ENCODE results near the gene ASXL3.

ASXL3 gene

DNA sequence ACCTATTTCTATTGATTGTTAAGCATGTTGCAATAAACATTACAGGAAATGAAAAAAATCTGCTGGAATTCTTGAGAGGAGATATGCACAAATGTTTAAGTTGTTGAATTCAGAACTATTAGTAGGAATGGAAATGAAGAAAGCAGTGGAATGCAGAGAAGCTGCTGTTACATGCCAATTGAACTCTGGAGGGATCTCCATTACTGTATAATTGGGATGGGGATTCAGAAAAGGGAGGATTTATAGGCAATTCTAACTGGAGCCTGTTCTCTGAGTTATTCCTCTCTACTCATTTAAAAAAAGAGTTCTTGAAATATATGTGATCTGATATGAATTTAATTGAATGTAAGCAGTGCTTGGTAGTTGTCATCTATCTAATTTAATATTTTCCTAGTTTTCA, 2.6 kb upstream of the ASXL3 start:
- Mint-ChIP-seq H3K27me3 (peaks cover 10% of the 10 kb centered on the region), H3K9me3 (no peaks in the 10 kb centered on the region), H3K27ac (no peak overlapping the region), H3K4me1 (peaks cover 4% of the 10 kb centered on the region), H3K4me3 (no peak overlapping the region), H3K36me3 (peaks cover 3% of the 10 kb centered on the region)
- no peak for DNase-seq (ENCODE audit: low spot score in 2 of 2)
- no peak for ATAC-seq (ENCODE audit: low read depth)

GRCh38 chr18:33576999-33577646, 896 bp upstream of the ASXL3 start:
- Mint-ChIP-seq H3K27me3 (peaks cover 10% of the 10 kb centered on the region), H3K4me1 (peaks cover 4% of the 10 kb centered on the region), H3K4me3 (peak overlapping the region; percentile 80), H3K9me3 (no peaks in the 10 kb centered on the region), H3K27ac (no peak overlapping the region), H3K36me3 (peaks cover 3% of the 10 kb centered on the region)
- ATAC-seq (ENCODE audit: low read depth) (no peak), DNase-seq (ENCODE audit: low spot score in 2 of 2) (no peak)

- peaks cover 10% of the 10 kb centered on the region for H3K27me3 Mint-ChIP-seq
- ATAC-seq (ENCODE audit: low read depth): no peak
- no peak overlapping the region for H3K27ac Mint-ChIP-seq
- peaks cover 4% of the 10 kb centered on the region for H3K4me1 Mint-ChIP-seq
- no peaks in the 10 kb centered on the region for H3K9me3 Mint-ChIP-seq
- H3K4me3 Mint-ChIP-seq: peak overlapping the region; percentile 41
- H3K36me3 Mint-ChIP-seq: peaks cover 3% of the 10 kb centered on the region
- no peak for DNase-seq (ENCODE audit: low spot score in 2 of 2)
Observed at GRCh38 chr18:33578518-33579348, 714 bp downstream of the ASXL3 start.

- DNase-seq (ENCODE audit: low spot score in 2 of 2) (no peak), ATAC-seq (ENCODE audit: low read depth) (no peak)
- Mint-ChIP-seq H3K4me1 (peaks cover 4% of the 10 kb centered on the region), H3K9me3 (peaks cover 3% of the 10 kb centered on the region), H3K27ac (no peak overlapping the region), H3K4me3 (no peak overlapping the region), H3K36me3 (peaks cover 3% of the 10 kb centered on the region), H3K27me3 (peaks cover 12% of the 10 kb centered on the region)
Observed at GRCh38 chr18:33579349-33580215, 1.6 kb downstream of the ASXL3 start.

- Mint-ChIP-seq H3K4me1 (peaks cover 4% of the 10 kb centered on the region), H3K27ac (no peak overlapping the region), H3K4me3 (no peak overlapping the region), H3K27me3 (peaks cover 7% of the 10 kb centered on the region), H3K36me3 (peaks cover 3% of the 10 kb centered on the region), H3K9me3 (peaks cover 3% of the 10 kb centered on the region)
- ATAC-seq (ENCODE audit: low read depth) (no peak), DNase-seq (ENCODE audit: low spot score in 2 of 2) (no peak)
Observed at GRCh38 chr18:33580546-33580945, 2.5 kb downstream of the ASXL3 start.

DNA sequence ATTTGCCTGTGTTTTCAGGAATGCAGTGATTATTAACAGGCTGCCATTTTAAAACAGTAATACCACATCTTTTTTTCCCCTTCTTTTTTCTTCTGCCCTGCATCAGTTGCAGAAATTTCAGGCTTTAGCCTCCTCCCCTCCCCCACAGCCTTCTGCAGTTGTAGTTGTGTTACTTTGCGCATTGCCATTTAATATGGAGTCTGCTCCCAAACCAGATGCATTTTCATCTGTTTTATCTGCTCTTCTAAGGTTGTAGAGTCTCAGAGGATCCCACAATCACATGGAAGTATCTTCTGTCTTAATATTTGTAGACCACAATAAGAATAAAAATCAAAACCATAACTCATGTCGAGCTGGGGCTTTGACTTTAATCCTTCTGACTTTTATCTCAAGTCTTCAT, 3.8 kb downstream of the ASXL3 start:
- no peak for DNase-seq (ENCODE audit: low spot score in 2 of 2)

GRCh38 chr18:33583901-33584300, 5.9 kb downstream of the ASXL3 start:
- DNase-seq (ENCODE audit: low spot score in 2 of 2) (no peak), ATAC-seq (ENCODE audit: low read depth) (no peak)
- Mint-ChIP-seq H3K36me3 (no peaks in the 10 kb centered on the region), H3K9me3 (peaks cover 9% of the 10 kb centered on the region), H3K27me3 (peaks cover 2% of the 10 kb centered on the region), H3K27ac (no peak overlapping the region), H3K4me3 (no peak overlapping the region), H3K4me1 (no peaks in the 10 kb centered on the region)

More for the DNA sequence above, 3.8 kb downstream of the ASXL3 start:
- H3K36me3 Mint-ChIP-seq: peaks cover 3% of the 10 kb centered on the region
- no peak overlapping the region for H3K4me3 Mint-ChIP-seq
- H3K9me3 Mint-ChIP-seq: peaks cover 6% of the 10 kb centered on the region
- no peak overlapping the region for H3K27ac Mint-ChIP-seq
- ATAC-seq (ENCODE audit: low read depth): no peak
- peaks cover 7% of the 10 kb centered on the region for H3K27me3 Mint-ChIP-seq
- H3K4me1 Mint-ChIP-seq: peaks cover 4% of the 10 kb centered on the region

- Mint-ChIP-seq H3K4me3 (no peak overlapping the region), H3K4me1 (no peaks in the 10 kb centered on the region), H3K9me3 (peaks cover 9% of the 10 kb centered on the region), H3K36me3 (no peaks in the 10 kb centered on the region), H3K27ac (no peak overlapping the region), H3K27me3 (peaks cover 2% of the 10 kb centered on the region)
- no peak for DNase-seq (ENCODE audit: low spot score in 2 of 2)
- ATAC-seq (ENCODE audit: low read depth): no peak
Observed at GRCh38 chr18:33584548-33585430, 6.8 kb downstream of the ASXL3 start.

GRCh38 chr18:33585431-33585775, 7.4 kb downstream of the ASXL3 start:
- no peaks in the 10 kb centered on the region for H3K4me1 Mint-ChIP-seq
- H3K27ac Mint-ChIP-seq: no peak overlapping the region

DNA sequence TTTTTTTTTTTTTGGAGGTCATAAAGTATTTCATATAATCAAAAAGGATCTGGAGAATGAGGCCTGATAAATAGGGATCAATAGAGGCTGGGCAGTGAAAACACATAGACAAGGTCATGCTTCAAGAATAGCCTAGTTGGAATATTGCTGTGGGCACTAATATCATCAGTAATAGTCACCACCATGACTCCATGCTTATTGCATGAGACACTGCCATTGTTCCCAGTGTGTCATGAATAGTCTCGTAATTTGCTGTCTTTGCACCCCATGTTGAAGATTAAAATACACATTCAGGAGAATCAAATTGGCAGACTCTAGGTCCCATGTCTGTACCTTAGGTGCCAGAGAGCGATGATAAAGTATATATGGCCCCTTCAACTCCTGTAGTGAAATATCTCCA, 10.3 kb downstream of the ASXL3 start:
- DNase-seq (ENCODE audit: low spot score in 2 of 2) (no peak), ATAC-seq (ENCODE audit: low read depth) (no peak)
- H3K4me1 Mint-ChIP-seq: no peaks in the 10 kb centered on the region
- H3K27ac Mint-ChIP-seq: no peak overlapping the region
- H3K36me3 Mint-ChIP-seq: no peaks in the 10 kb centered on the region
- H3K4me3 Mint-ChIP-seq: no peak overlapping the region
- H3K9me3 Mint-ChIP-seq: peaks cover 9% of the 10 kb centered on the region
- peaks cover 2% of the 10 kb centered on the region for H3K27me3 Mint-ChIP-seq

More at GRCh38 chr18:33585431-33585775, 7.4 kb downstream of the ASXL3 start:
- Mint-ChIP-seq H3K27me3 (peaks cover 2% of the 10 kb centered on the region), H3K9me3 (peaks cover 9% of the 10 kb centered on the region), H3K36me3 (no peaks in the 10 kb centered on the region), H3K4me3 (no peak overlapping the region)
- ATAC-seq (ENCODE audit: low read depth) (no peak), DNase-seq (ENCODE audit: low spot score in 2 of 2) (no peak)

- Mint-ChIP-seq H3K4me3 (no peak overlapping the region), H3K9me3 (peaks cover 3% of the 10 kb centered on the region), H3K27ac (no peak overlapping the region), H3K36me3 (no peaks in the 10 kb centered on the region), H3K4me1 (no peaks in the 10 kb centered on the region), H3K27me3 (no peaks in the 10 kb centered on the region)
- ATAC-seq (ENCODE audit: low read depth): no peak
- DNase-seq (ENCODE audit: low spot score in 2 of 2): no peak
Observed at GRCh38 chr18:33593261-33593660, 15.2 kb downstream of the ASXL3 start.

DNA sequence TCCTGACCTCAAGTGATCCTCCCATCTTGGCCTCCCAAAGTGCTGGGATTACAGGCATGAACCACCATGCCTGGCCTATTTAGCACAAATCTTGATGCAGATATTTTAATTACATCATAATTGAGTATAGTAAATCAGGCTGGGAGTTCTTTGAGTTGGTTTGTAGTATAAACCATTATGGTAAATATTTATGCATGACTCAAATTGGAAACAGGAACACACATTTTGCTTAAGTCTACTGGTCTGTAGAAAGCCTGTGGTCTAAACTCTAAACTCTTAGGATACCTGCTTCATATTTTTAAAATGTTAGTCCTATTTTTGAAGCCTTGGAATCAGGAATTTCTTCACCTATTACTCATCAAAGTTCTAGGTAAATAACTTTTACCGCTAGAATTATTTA, 16.8 kb downstream of the ASXL3 start:
- H3K4me1 Mint-ChIP-seq: no peaks in the 10 kb centered on the region
- DNase-seq (ENCODE audit: low spot score in 2 of 2) (no peak), ATAC-seq (ENCODE audit: low read depth) (no peak)
- no peaks in the 10 kb centered on the region for H3K27me3 Mint-ChIP-seq
- H3K4me3 Mint-ChIP-seq: no peak overlapping the region
- no peaks in the 10 kb centered on the region for H3K9me3 Mint-ChIP-seq
- H3K36me3 Mint-ChIP-seq: no peaks in the 10 kb centered on the region
- no peak overlapping the region for H3K27ac Mint-ChIP-seq

- no peaks in the 10 kb centered on the region for H3K27me3 Mint-ChIP-seq
- no peaks in the 10 kb centered on the region for H3K9me3 Mint-ChIP-seq
- no peak overlapping the region for H3K4me3 Mint-ChIP-seq
- H3K4me1 Mint-ChIP-seq: no peaks in the 10 kb centered on the region
- H3K36me3 Mint-ChIP-seq: no peaks in the 10 kb centered on the region
- no peak overlapping the region for H3K27ac Mint-ChIP-seq
- no peak for DNase-seq (ENCODE audit: low spot score in 2 of 2)
- ATAC-seq (ENCODE audit: low read depth): no peak
Observed at GRCh38 chr18:33596178-33596854, 18.3 kb downstream of the ASXL3 start.
